ENCODE measurements around the gene OR2AK2. TPM values are rescaled to one million over a fixed set of nuclear protein-coding genes. Genes with fewer than 3 reads are reported as not detected.

Gene OR2AK2
- total RNA-seq, 1 experiment from 2014 or later, result not detected

GRCh38 chr1:247923941-247924340, 41.1 kb upstream of the OR2AK2 start:
- no TSS peak for BruUV-seq (replicated peaks)
- Histone ChIP-seq H3K27me3 (ENCODE audit: insufficient read depth, low read length) (no peaks in the 10 kb centered on the region), H3K4me1 (ENCODE audit: control insufficient read depth in 1 of 2, insufficient read depth in 2 of 2, low read length in 2 of 2) (no peaks in the 10 kb centered on the region), H3K9me2 (ENCODE audit: insufficient read depth) (no peaks in the 10 kb centered on the region), H3K9ac (ENCODE audit: low read length) (no peak overlapping the region), H4K20me1 (ENCODE audit: insufficient read depth) (no peaks in the 10 kb centered on the region), H3K27ac (ENCODE audit: low read depth, low read length) (no peak overlapping the region), H3K9me3 (ENCODE audit: control insufficient read depth in 1 of 2, insufficient read depth in 1 of 2, low read depth in 1 of 2, low read length in 2 of 2) (peaks cover 0 to 23% of the 10 kb centered on the region in 2 experiments; a peak in 2 of 4 replicates), H3K4me3 (replicated peaks in 1 of 2; ENCODE audit: low read depth in 1 of 2, low read length in 2 of 2) (no peak overlapping the region), H3K4me2 (ENCODE audit: low read length) (no peak overlapping the region), H3K79me2 (ENCODE audit: insufficient read depth, low read length) (no peaks in the 10 kb centered on the region), H2AFZ (ENCODE audit: low read depth, low read length, poor library complexity, severe bottlenecking) (no peak overlapping the region), H3K36me3 (ENCODE audit: control insufficient read depth in 1 of 2, insufficient read depth in 2 of 2, low read length in 2 of 2) (no peaks in the 10 kb centered on the region)
- ChIA-PET CTCF (no interaction called here), POLR2A (no interaction called here), RAD21 (ENCODE audit: low non-redundant PET in 1 of 2, low total read pairs in 2 of 2, uncharacterized antibody in 2 of 2, unreplicated experiment in 2 of 2) (no interaction called here)
- intact Hi-C loops (cut with micrococcal nuclease), result no loop called here
- TF ChIP-seq TCF7L2 (IDR thresholded peaks at IDR 0.05; ENCODE audit: borderline replicate concordance, extremely low read depth, insufficient read depth, insufficient read length) (no peak), ZNF274 (IDR thresholded peaks at IDR 0.05; ENCODE audit: low read depth, low read length) (no peak)
- no peak for ATAC-seq
- no peak for DNase-seq (ENCODE audit: low read depth, low spot score)

DNA sequence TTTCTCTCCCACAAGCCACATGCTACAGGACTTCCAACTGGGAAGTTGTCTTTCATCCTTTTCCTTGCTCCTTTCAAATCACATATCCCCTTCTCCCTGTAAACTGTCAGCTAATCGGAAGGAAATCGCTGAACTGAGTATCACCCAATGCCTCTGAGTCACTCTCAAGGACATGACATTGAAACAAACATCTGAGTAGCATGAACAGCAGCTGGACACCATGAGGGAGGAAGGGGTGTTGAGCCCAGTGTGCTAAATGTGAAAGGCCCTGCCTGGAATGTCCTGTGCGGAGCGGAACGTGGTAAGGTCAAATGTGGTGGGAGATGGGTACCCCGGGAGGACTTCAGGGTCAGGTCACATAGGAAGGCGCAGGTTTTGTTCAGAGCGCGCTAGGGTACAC, 40.2 kb upstream of the OR2AK2 start, which contains the start of gene OR2AJ1:
OR2AJ1 (plus strand) TSS at position 22 of the 400 bp plus-strand sequence. CDS start 8,880 bp downstream, outside the sequence.
- ATAC-seq (no peak), DNase-seq (ENCODE audit: low read depth, low spot score) (no peak)
- H2AFZ ChIP-seq (ENCODE audit: low read depth, low read length, poor library complexity, severe bottlenecking), result no peak within 1 kb of the TSS
- H3K36me3 ChIP-seq (ENCODE audit: control insufficient read depth in 1 of 2, insufficient read depth in 2 of 2, low read length in 2 of 2), result no peaks in the 10 kb centered on the region
- H3K4me1 ChIP-seq (ENCODE audit: control insufficient read depth in 1 of 2, insufficient read depth in 2 of 2, low read length in 2 of 2), result no peaks in the 10 kb centered on the region
- H3K9ac ChIP-seq (ENCODE audit: low read length), result no peak within 1 kb of the TSS
- ChIA-PET POLR2A (no interaction called here), RAD21 (ENCODE audit: low non-redundant PET in 1 of 2, low total read pairs in 2 of 2, uncharacterized antibody in 2 of 2, unreplicated experiment in 2 of 2) (no interaction called here), CTCF (no interaction called here)
- no peaks in the 10 kb centered on the region for H3K9me2 ChIP-seq (ENCODE audit: insufficient read depth)
- H4K20me1 ChIP-seq (ENCODE audit: insufficient read depth), result no peaks in the 10 kb centered on the region
- H3K27ac ChIP-seq (ENCODE audit: low read depth, low read length), result no peak within 1 kb of the TSS
- no peaks in the 10 kb centered on the region for H3K79me2 ChIP-seq (ENCODE audit: insufficient read depth, low read length)
- no peak within 1 kb of the TSS for H3K4me2 ChIP-seq (ENCODE audit: low read length)
- H3K27me3 ChIP-seq (ENCODE audit: insufficient read depth, low read length), result no peaks in the 10 kb centered on the region
- intact Hi-C loops (cut with micrococcal nuclease), result no loop called here
- TF ChIP-seq FOSL1 (IDR thresholded peaks at IDR 0.05; ENCODE audit: low read depth) (no peak), ATF3 (IDR thresholded peaks at IDR 0.05) (no peak), POLR2A (IDR thresholded peaks at IDR 0.05; ENCODE audit: borderline replicate concordance, extremely low read depth, insufficient read depth, insufficient read length) (no peak), CBX3 (IDR thresholded peaks at IDR 0.05; ENCODE audit: low read depth) (no peak), RAD21 (IDR thresholded peaks at IDR 0.05; ENCODE audit: low read depth) (no peak), ZFX (IDR thresholded peaks at IDR 0.05) (no peak)
- TF ChIP-seq, protein P1, sequence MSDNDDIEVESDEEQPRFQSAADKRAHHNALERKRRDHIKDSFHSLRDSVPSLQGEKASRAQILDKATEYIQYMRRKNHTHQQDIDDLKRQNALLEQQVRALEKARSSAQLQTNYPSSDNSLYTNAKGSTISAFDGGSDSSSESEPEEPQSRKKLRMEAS (IDR thresholded peaks at IDR 0.05), result no peak
- BruUV-seq (replicated peaks), result no TSS peak
- no peak within 1 kb of the TSS for H3K4me3 ChIP-seq (replicated peaks in 1 of 2; ENCODE audit: low read depth in 1 of 2, low read length in 2 of 2)
- H3K9me3 ChIP-seq (ENCODE audit: control insufficient read depth in 1 of 2, insufficient read depth in 1 of 2, low read depth in 1 of 2, low read length in 2 of 2), result peaks cover 0 to 23% of the 10 kb centered on the region in 2 experiments; a peak in 2 of 4 replicates
